KOPT-K1 (cell line): Measurements from ENCODE around the gene CA4.
"Not testable (repeated sequence)": the region's sequence is repeated elsewhere in the genome, so short reads cannot be mapped to it uniquely, and the experiment has no call there.

Experiments
- H3K27ac ChIP-seq: fragments of 200-600 bp; sonication (generic); 2 replicates; pipeline ENCODE4 v1.5.1; 2016; ENCODE audit warnings: antibody characterized with exemption, mild to moderate bottlenecking, low read depth, low read length; ENCODE audit not compliant: poor library complexity, severe bottlenecking
- H3K36me3 ChIP-seq: fragments of 200-600 bp; sonication (generic); 2 replicates; pipeline ENCODE4 v1.5.1; 2017; ENCODE audit warnings: antibody characterized with exemption, mild to moderate bottlenecking, low read length, moderate library complexity; ENCODE audit not compliant: insufficient read depth
- H3K9me3 ChIP-seq: fragments of 200-600 bp; sonication (generic); 2 replicates; pipeline ENCODE4 v1.5.1; 2017; ENCODE audit warnings: antibody characterized with exemption, low read length, mild to moderate bottlenecking; ENCODE audit not compliant: insufficient read depth, poor library complexity, severe bottlenecking

Gene CA4

GRCh38 chr17:60149691-60150582 lies at the start of gene CA4:
Gene CA4 (plus strand): TSS chr17:60149973. CDS start chr17:60150035, 62 bp downstream.
- H3K36me3 ChIP-seq: no peaks in the 10 kb centered on the region
- no peaks in the 10 kb centered on the region for H3K9me3 ChIP-seq
- H3K27ac ChIP-seq: peak within 1 kb of the TSS; percentile 49

GRCh38 chr17:60100577-60100976 lies 49.2 kb upstream of the CA4 start:
- H3K36me3 ChIP-seq, H3K27ac ChIP-seq, H3K9me3 ChIP-seq: not testable (repeated sequence)

- not testable (repeated sequence) for H3K27ac ChIP-seq
Observed at GRCh38 chr17:60102015-60102631, 47.6 kb upstream of the CA4 start.

GRCh38 chr17:60102632-60103096 lies 47.1 kb upstream of the CA4 start:
- Histone ChIP-seq H3K36me3 (no peaks in the 10 kb centered on the region), H3K27ac (no peak overlapping the region), H3K9me3 (no peaks in the 10 kb centered on the region)

More at GRCh38 chr17:60102015-60102631, 47.6 kb upstream of the CA4 start:
- not testable (repeated sequence) for H3K9me3 ChIP-seq, H3K36me3 ChIP-seq

- Histone ChIP-seq H3K36me3 (no peaks in the 10 kb centered on the region), H3K27ac (no peak overlapping the region), H3K9me3 (no peaks in the 10 kb centered on the region)
Observed at GRCh38 chr17:60103957-60104356, 45.8 kb upstream of the CA4 start.

GRCh38 chr17:60106340-60107059 lies 43.3 kb upstream of the CA4 start:
- Histone ChIP-seq H3K27ac (no peak overlapping the region), H3K9me3 (no peaks in the 10 kb centered on the region), H3K36me3 (no peaks in the 10 kb centered on the region)

- no peaks in the 10 kb centered on the region for H3K9me3 ChIP-seq
- H3K36me3 ChIP-seq: no peaks in the 10 kb centered on the region
- H3K27ac ChIP-seq: no peak overlapping the region
Observed at GRCh38 chr17:60107526-60108257, 42.1 kb upstream of the CA4 start.

- H3K27ac ChIP-seq, H3K36me3 ChIP-seq: not testable (repeated sequence)
Observed at GRCh38 chr17:60108309-60108708, 41.5 kb upstream of the CA4 start.

GRCh38 chr17:60108712-60109111 lies 41.1 kb upstream of the CA4 start:
- Histone ChIP-seq H3K36me3 (no peaks in the 10 kb centered on the region), H3K9me3 (no peaks in the 10 kb centered on the region), H3K27ac (no peak overlapping the region)

More at GRCh38 chr17:60108309-60108708, 41.5 kb upstream of the CA4 start:
- H3K9me3 ChIP-seq: not testable (repeated sequence)

GRCh38 chr17:60109161-60109560 lies 40.6 kb upstream of the CA4 start:
- Histone ChIP-seq H3K36me3 (no peaks in the 10 kb centered on the region), H3K27ac (no peak overlapping the region)

GRCh38 chr17:60110586-60110985 lies 39.2 kb upstream of the CA4 start:
- Histone ChIP-seq H3K9me3 (no peaks in the 10 kb centered on the region), H3K36me3 (no peaks in the 10 kb centered on the region), H3K27ac (no peak overlapping the region)

More at GRCh38 chr17:60109161-60109560, 40.6 kb upstream of the CA4 start:
- no peaks in the 10 kb centered on the region for H3K9me3 ChIP-seq

- H3K27ac ChIP-seq, H3K9me3 ChIP-seq, H3K36me3 ChIP-seq: not testable (repeated sequence)
Observed at GRCh38 chr17:60111661-60112060, 38.1 kb upstream of the CA4 start.

- not testable (repeated sequence) for H3K36me3 ChIP-seq, H3K9me3 ChIP-seq, H3K27ac ChIP-seq
Observed at GRCh38 chr17:60115364-60115763, 34.4 kb upstream of the CA4 start.

- not testable (repeated sequence) for H3K27ac ChIP-seq, H3K9me3 ChIP-seq, H3K36me3 ChIP-seq
Observed at GRCh38 chr17:60116196-60116595, 33.6 kb upstream of the CA4 start.

GRCh38 chr17:60119162-60119561 lies 30.6 kb upstream of the CA4 start:
- H3K9me3 ChIP-seq, H3K36me3 ChIP-seq, H3K27ac ChIP-seq: not testable (repeated sequence)
